ENCODE measurements around the gene LY6G6C. TPM values are rescaled to one million over a fixed set of nuclear protein-coding genes. Genes with fewer than 3 reads are reported as not detected.

LY6G6C gene
- total and polyA plus RNA-seq, 2 of the 13 experiments (the other 11 are each of a cell fraction or from before 2014, with no cell fraction given): 0.15 TPM; not detected in 1

DNA sequence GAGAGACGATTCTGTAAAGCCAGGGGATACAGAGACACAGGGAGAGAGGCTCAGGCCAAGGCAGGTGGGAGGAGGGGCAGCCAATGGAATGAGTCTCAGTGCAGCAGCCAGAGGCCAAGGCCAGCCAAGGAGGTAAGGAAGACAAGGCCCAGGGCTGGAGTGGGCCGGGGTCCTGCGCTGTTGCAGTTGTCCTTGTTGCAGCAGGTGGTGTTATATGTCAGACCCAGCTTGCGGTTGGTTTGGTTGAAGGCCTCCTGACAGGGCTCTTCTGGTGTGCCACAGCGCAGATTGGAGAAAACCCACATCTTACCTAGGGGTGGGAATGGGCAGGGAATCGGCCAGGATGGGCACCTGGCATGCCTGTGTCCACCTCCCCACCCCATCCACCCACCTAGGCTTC lies 2.5 kb downstream of the LY6G6C start:
- intact Hi-C loops (cut with micrococcal nuclease; ENCODE audit: unreplicated experiment) (loop anchor here (5.0 kb wide), 1 partner anchor 37 kb away; the partner anchor contains the start of gene LY6G5C), in situ Hi-C loops (cut with HindIII; ENCODE audit: extremely low pct_ligation_motif_present, low pct_unique_long_range_greater_than_20kb) (no loop called here)
- CTCF ChIA-PET (ENCODE audit: low intra/inter-chr PET ratio, low total read pairs): no interaction called here
- FAIRE-seq: no peak
- 40% methylated on average over 5 of the region's 6 CpGs for WGBS (ENCODE audit: low lambda C conversion rate)
- no peaks in the 10 kb centered on the region for H4K20me1 ChIP-seq (ENCODE audit: insufficient read depth, low read length)
- TF ChIP-seq, protein P1, sequence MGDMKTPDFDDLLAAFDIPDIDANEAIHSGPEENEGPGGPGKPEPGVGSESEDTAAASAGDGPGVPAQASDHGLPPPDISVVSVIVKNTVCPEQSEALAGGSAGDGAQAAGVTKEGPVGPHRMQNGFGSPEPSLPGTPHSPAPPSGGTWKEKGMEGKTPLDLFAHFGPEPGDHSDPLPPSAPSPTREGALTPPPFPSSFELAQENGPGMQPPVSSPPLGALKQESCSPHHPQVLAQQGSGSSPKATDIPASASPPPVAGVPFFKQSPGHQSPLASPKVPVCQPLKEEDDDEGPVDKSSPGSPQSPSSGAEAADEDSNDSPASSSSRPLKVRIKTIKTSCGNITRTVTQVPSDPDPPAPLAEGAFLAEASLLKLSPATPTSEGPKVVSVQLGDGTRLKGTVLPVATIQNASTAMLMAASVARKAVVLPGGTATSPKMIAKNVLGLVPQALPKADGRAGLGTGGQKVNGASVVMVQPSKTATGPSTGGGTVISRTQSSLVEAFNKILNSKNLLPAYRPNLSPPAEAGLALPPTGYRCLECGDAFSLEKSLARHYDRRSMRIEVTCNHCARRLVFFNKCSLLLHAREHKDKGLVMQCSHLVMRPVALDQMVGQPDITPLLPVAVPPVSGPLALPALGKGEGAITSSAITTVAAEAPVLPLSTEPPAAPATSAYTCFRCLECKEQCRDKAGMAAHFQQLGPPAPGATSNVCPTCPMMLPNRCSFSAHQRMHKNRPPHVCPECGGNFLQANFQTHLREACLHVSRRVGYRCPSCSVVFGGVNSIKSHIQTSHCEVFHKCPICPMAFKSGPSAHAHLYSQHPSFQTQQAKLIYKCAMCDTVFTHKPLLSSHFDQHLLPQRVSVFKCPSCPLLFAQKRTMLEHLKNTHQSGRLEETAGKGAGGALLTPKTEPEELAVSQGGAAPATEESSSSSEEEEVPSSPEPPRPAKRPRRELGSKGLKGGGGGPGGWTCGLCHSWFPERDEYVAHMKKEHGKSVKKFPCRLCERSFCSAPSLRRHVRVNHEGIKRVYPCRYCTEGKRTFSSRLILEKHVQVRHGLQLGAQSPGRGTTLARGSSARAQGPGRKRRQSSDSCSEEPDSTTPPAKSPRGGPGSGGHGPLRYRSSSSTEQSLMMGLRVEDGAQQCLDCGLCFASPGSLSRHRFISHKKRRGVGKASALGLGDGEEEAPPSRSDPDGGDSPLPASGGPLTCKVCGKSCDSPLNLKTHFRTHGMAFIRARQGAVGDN (CRISPR knock-in tag; IDR thresholded peaks at IDR 0.05): peak; percentile 18; the same call in 1 of the 2 replicates
- TF ChIP-seq ZNF230 (CRISPR knock-in tag; IDR thresholded peaks at IDR 0.05) (no peak), NR2F2 (IDR thresholded peaks at IDR 0.05; ENCODE audit: borderline replicate concordance, low read depth) (no peak)
- H2AFZ ChIP-seq (ENCODE audit: low read length): no peak overlapping the region
- no peak overlapping the region for H3K27ac ChIP-seq (ENCODE audit: extremely low read length, insufficient read depth, low read length)
- no peak overlapping the region for H3K4me3 ChIP-seq (replicated peaks in 1 of 3; ENCODE audit: insufficient read depth in 1 of 3, low read depth in 2 of 3, low read length in 3 of 3)
- BruUV-seq (replicated peaks): no TSS peak
- H3K4me2 ChIP-seq (ENCODE audit: low read depth, low read length): no peak overlapping the region
- no peak for ATAC-seq
- H3K4me1 ChIP-seq (ENCODE audit: insufficient read depth, low read length): peaks cover 15% of the 10 kb centered on the region
- no peaks in the 10 kb centered on the region for H3K9me3 ChIP-seq (ENCODE audit: low read length)
- no peaks in the 10 kb centered on the region for H3K36me3 ChIP-seq (replicated peaks in 1 of 2; ENCODE audit: control insufficient read depth in 1 of 2, insufficient read depth in 2 of 2, low read length in 2 of 2)
- POLR2A ChIA-PET: no interaction called here
- H3K27me3 ChIP-seq (ENCODE audit: control insufficient read depth in 1 of 2, insufficient read depth in 2 of 2, low read length in 2 of 2): peaks cover 5 to 47% of the 10 kb centered on the region in 2 experiments; a peak in 4 of 5 replicates
- H3K79me2 ChIP-seq (ENCODE audit: insufficient read depth, low read length): no peaks in the 10 kb centered on the region
- no peak overlapping the region for H3K9ac ChIP-seq (ENCODE audit: insufficient read depth, low read depth, low read length)
- DNase-seq (ENCODE audit: low spot score): no peak

DNA sequence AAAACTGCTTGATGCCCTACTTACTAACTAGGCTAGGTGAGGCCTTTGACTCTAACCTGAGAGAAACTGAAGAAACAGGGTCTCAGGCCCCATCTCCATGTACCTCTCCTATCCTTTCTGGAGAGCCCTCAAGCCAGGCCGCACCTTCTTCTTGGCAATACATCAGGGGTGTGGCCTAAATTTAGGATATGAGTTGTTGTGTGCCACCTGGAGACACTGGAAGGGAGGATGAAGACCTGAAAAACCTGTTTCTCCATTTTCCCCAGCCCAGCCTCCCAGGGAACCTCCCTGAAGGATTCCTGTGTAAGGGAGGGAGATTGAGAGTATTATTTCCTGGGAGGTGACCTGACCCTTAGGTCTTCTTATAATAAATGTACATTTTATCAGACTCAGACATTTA lies 3.3 kb downstream of the LY6G6C start:
- WGBS (ENCODE audit: low lambda C conversion rate): 40% methylated on average over 1 of the region's 1 CpG
- no peaks in the 10 kb centered on the region for H4K20me1 ChIP-seq (ENCODE audit: insufficient read depth, low read length)
- intact Hi-C loops (cut with micrococcal nuclease; ENCODE audit: unreplicated experiment) (loop anchor here (5.0 kb wide), 1 partner anchor 36 kb away; the partner anchor contains the start of gene LY6G5C), in situ Hi-C loops (cut with HindIII; ENCODE audit: extremely low pct_ligation_motif_present, low pct_unique_long_range_greater_than_20kb) (no loop called here)
- no peak for DNase-seq (ENCODE audit: low spot score)
- H3K4me3 ChIP-seq (replicated peaks in 1 of 3; ENCODE audit: insufficient read depth in 1 of 3, low read depth in 2 of 3, low read length in 3 of 3): no peak overlapping the region
- no peak overlapping the region for H3K4me2 ChIP-seq (ENCODE audit: low read depth, low read length)
- peaks cover 22% of the 10 kb centered on the region for H3K4me1 ChIP-seq (ENCODE audit: insufficient read depth, low read length)
- no peaks in the 10 kb centered on the region for H3K79me2 ChIP-seq (ENCODE audit: insufficient read depth, low read length)
- no TSS peak for BruUV-seq (replicated peaks)
- peaks cover 5 to 47% of the 10 kb centered on the region in 2 experiments; a peak in 4 of 5 replicates for H3K27me3 ChIP-seq (ENCODE audit: control insufficient read depth in 1 of 2, insufficient read depth in 2 of 2, low read length in 2 of 2)
- no peaks in the 10 kb centered on the region for H3K36me3 ChIP-seq (replicated peaks in 1 of 2; ENCODE audit: control insufficient read depth in 1 of 2, insufficient read depth in 2 of 2, low read length in 2 of 2)
- no peak for FAIRE-seq
- H3K27ac ChIP-seq (ENCODE audit: extremely low read length, insufficient read depth, low read length): no peak overlapping the region
- H2AFZ ChIP-seq (ENCODE audit: low read length): no peak overlapping the region
- no peaks in the 10 kb centered on the region for H3K9me3 ChIP-seq (ENCODE audit: low read length)
- CTCF ChIA-PET (ENCODE audit: low intra/inter-chr PET ratio, low total read pairs): interaction anchor here (0.9 kb wide), 1 partner anchor 52 kb away, joined by 3 read pairs; no protein-coding TSS in a partner anchor
- POLR2A ChIA-PET: interaction anchor here (0.8 to 1.6 kb wide), 3 partner anchors 15 to 109 kb away, joined by 3 to 7 read pairs (median 4); partner anchors contain the start of genes ABHD16A and HSPA1B
- no peak for ATAC-seq
- H3K9ac ChIP-seq (ENCODE audit: insufficient read depth, low read depth, low read length): no peak overlapping the region
- no peak for TF ChIP-seq ZBTB3 (CRISPR knock-in tag; IDR thresholded peaks at IDR 0.05; ENCODE audit: borderline replicate concordance, low read depth)
- no peak for TF ChIP-seq PHF20 (CRISPR knock-in tag; IDR thresholded peaks at IDR 0.05)
- TF ChIP-seq SNAPC2 (CRISPR knock-in tag; IDR thresholded peaks at IDR 0.05): no peak
- no peak for TF ChIP-seq ZNF562 (CRISPR knock-in tag; IDR thresholded peaks at IDR 0.05; ENCODE audit: borderline replicate concordance)
- no peak for TF ChIP-seq TP53 (CRISPR knock-in tag; conservative IDR thresholded peaks at IDR 0.05)
- TF ChIP-seq ZNF567 (CRISPR knock-in tag; IDR thresholded peaks at IDR 0.05; ENCODE audit: borderline replicate concordance): no peak
- no peak for TF ChIP-seq SAP130 (CRISPR knock-in tag; IDR thresholded peaks at IDR 0.05; ENCODE audit: low read depth)
- TF ChIP-seq, protein P2, sequence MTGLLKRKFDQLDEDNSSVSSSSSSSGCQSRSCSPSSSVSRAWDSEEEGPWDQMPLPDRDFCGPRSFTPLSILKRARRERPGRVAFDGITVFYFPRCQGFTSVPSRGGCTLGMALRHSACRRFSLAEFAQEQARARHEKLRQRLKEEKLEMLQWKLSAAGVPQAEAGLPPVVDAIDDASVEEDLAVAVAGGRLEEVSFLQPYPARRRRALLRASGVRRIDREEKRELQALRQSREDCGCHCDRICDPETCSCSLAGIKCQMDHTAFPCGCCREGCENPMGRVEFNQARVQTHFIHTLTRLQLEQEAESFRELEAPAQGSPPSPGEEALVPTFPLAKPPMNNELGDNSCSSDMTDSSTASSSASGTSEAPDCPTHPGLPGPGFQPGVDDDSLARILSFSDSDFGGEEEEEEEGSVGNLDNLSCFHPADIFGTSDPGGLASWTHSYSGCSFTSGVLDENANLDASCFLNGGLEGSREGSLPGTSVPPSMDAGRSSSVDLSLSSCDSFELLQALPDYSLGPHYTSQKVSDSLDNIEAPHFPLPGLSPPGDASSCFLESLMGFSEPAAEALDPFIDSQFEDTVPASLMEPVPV (CRISPR knock-in tag; IDR thresholded peaks at IDR 0.05): no peak

Measured in HepG2 (cell line).